Endothelial cell of umbilical vein (primary cell): ENCODE data around the gene HTN1. TPM values are rescaled to one million over a fixed set of nuclear protein-coding genes. Genes with fewer than 3 reads are reported as not detected.

Experiments
- BruUV-seq: library from RNA; stranded (reverse); fragments of 400-500 nt; replicated peaks from 2 replicates; lab custom pipeline; 2021; lab: Mats Ljungman, UMichigan
- CTCF ChIA-PET: fragments of 300-600, 350-600 bp; sonication (Branson Sonifier 250); formaldehyde crosslinking; loops from one replicate; lab custom pipeline; 2021; ENCODE audit warnings: antibody characterized with exemption, inconsistent platforms; lab: Charles Lee
- POLR2A ChIA-PET: fragments of 300-600, 350-600 bp; sonication (Branson Sonifier 250); formaldehyde crosslinking; loops from one replicate; lab custom pipeline; 2021; ENCODE audit warnings: antibody characterized with exemption, inconsistent platforms; lab: Charles Lee
- DNase-seq: peaks from one replicate; pipeline ENCODE4 v3.0.0-alpha.2; 2011; ENCODE audit warnings: low read depth, low spot score
- FAIRE-seq: peaks from 2 replicates; lab custom pipeline; 2011; peaks lifted over from hg19 to GRCh38; lab: Jason Lieb, UNC
- H2AFZ ChIP-seq: 2 replicates; pipeline ENCODE4 v1.6.0; 2012; ENCODE audit warnings: low read depth, low read length, control low read depth, inconsistent platforms
- H3K27ac ChIP-seq: 2 replicates; pipeline ENCODE4 v1.5.1; 2011; ENCODE audit warnings: low read depth, mild to moderate bottlenecking, control low read depth, low read length, moderate library complexity; ENCODE audit not compliant: insufficient read depth
- H3K27me3 ChIP-seq, 2 experiments: 2 replicates each; pipeline versions ENCODE4 v1.6.0 to v1.6.1; 2011; ENCODE audit warnings: low read length in 2 of 2, mixed read lengths in 1 of 2; ENCODE audit not compliant: control insufficient read depth in 2 of 2, insufficient read depth in 2 of 2
- H3K36me3 ChIP-seq, 2 experiments: 2 replicates in 1 of 2; 3 replicates in 1 of 2; pipeline ENCODE4 v1.5.1; 2011; ENCODE audit warnings: low read length in 2 of 2, mild to moderate bottlenecking in 1 of 2, moderate library complexity in 1 of 2; ENCODE audit not compliant: control insufficient read depth in 2 of 2, insufficient read depth in 2 of 2; ENCODE audit errors: extremely low read depth in 1 of 2
- H3K4me1 ChIP-seq: 3 replicates; pipeline ENCODE4 v1.5.1; 2011; ENCODE audit warnings: mild to moderate bottlenecking, low read length; ENCODE audit not compliant: control insufficient read depth, insufficient read depth; ENCODE audit errors: extremely low read depth
- H3K4me2 ChIP-seq: 2 replicates; pipeline ENCODE4 v1.6.1; 2011; ENCODE audit warnings: low read length, control low read depth, mixed read lengths; ENCODE audit not compliant: insufficient read depth
- H3K4me3 ChIP-seq, 3 experiments: fragments of 200-600 bp in 1 of 3; sonication (generic), shearing (Covaris generic) in 1 of 3; replicated peaks in 1 of 3; 2 replicates each; pipeline ENCODE4 v1.5.1; 2011 to 2016; ENCODE audit warnings: control low read depth in 3 of 3, low read length in 3 of 3, mild to moderate bottlenecking in 2 of 3, inconsistent platforms in 1 of 3, low read depth in 1 of 3, moderate library complexity in 1 of 3; ENCODE audit not compliant: insufficient read depth in 1 of 3
- H3K79me2 ChIP-seq: 2 replicates; pipeline ENCODE4 v1.6.0; 2012; ENCODE audit warnings: low read length, inconsistent platforms; ENCODE audit not compliant: control insufficient read depth, insufficient read depth
- H3K9ac ChIP-seq: replicated peaks from 2 replicates; pipeline ENCODE3; 2011; ENCODE audit warnings: low read length, control low read depth; ENCODE audit not compliant: insufficient read depth; ENCODE audit errors: extremely low read depth
- H3K9me1 ChIP-seq: replicated peaks from 3 replicates; pipeline ENCODE4 v1.6.0; 2011; ENCODE audit warnings: mild to moderate bottlenecking, low read length; ENCODE audit not compliant: control insufficient read depth, insufficient read depth; ENCODE audit errors: extremely low read depth
- H3K9me3 ChIP-seq: replicated peaks from 2 replicates; pipeline ENCODE4 v1.5.1; 2012; ENCODE audit warnings: low read length, inconsistent platforms; ENCODE audit not compliant: control insufficient read depth, insufficient read depth
- H4K20me1 ChIP-seq: replicated peaks from 2 replicates; pipeline ENCODE3; 2011; ENCODE audit warnings: mild to moderate bottlenecking, low read length; ENCODE audit not compliant: control insufficient read depth, insufficient read depth; ENCODE audit errors: extremely low read depth
- CTCF ChIP-seq, 2 donors: IDR thresholded peaks; 1 replicate in 1 of 2; 2 replicates in 1 of 2; pipeline ENCODE4 v1.5.1; 2011; ENCODE audit warnings: low read length in 2 of 2, mild to moderate bottlenecking in 2 of 2, moderate library complexity in 2 of 2, control low read depth in 1 of 2, inconsistent platforms in 1 of 2, low read depth in 1 of 2; ENCODE audit not compliant: insufficient read depth in 1 of 2; ENCODE audit errors: extremely low read depth in 1 of 2
- FOS ChIP-seq: IDR thresholded peaks from 2 replicates; pipeline ENCODE4 v1.6.1; 2011; ENCODE audit warnings: mild to moderate bottlenecking, low read length, moderate library complexity, borderline replicate concordance; ENCODE audit not compliant: insufficient read depth
- GATA2 ChIP-seq: IDR thresholded peaks from 2 replicates; pipeline ENCODE4 v1.7.0; 2011; ENCODE audit warnings: low read depth, mild to moderate bottlenecking, moderate library complexity, mixed read lengths, low read length; ENCODE audit not compliant: insufficient read length, insufficient read depth
- JUN ChIP-seq: IDR thresholded peaks from 2 replicates; pipeline ENCODE4 v1.6.1; 2011; ENCODE audit warnings: borderline replicate concordance, low read depth; ENCODE audit not compliant: insufficient read length, insufficient read depth
- MAX ChIP-seq: IDR thresholded peaks from 2 replicates; pipeline ENCODE4 v1.6.1; 2011; ENCODE audit not compliant: insufficient read depth, insufficient read length
- POLR2A ChIP-seq: IDR thresholded peaks from 2 replicates; pipeline ENCODE4 v1.6.1; 2012; ENCODE audit warnings: low read depth, mild to moderate bottlenecking, control low read depth, low read length
- POLR2AphosphoS5 ChIP-seq: IDR thresholded peaks from 2 replicates; pipeline ENCODE4 v1.6.1; 2012; ENCODE audit warnings: low read depth, mild to moderate bottlenecking, control low read depth, low read length, moderate library complexity; ENCODE audit not compliant: insufficient read depth
- dilution Hi-C: fragments of 300-500 bp; cut with MboI; formaldehyde crosslinking; loops from one replicate; pipeline ENCODE4 v1.15.0; 2019; ENCODE audit warnings: low sequenced_read_pairs; ENCODE audit not compliant: extremely low pct_ligation_motif_present
- intact Hi-C: fragments of 100-400 bp; cut with micrococcal nuclease; formaldehyde crosslinking; loops from one replicate; pipeline ENCODE4 v1.10.0; 2022
- polyA plus RNA-seq, 4 experiments: library from polyadenylated mRNA; depleted of rRNA in 3 of 4; stranded (reverse) in 3 of 4; unstranded in 1 of 4; fragments of >200 nt; gene quantifications; 2 replicates each; pipeline versions ENCODE4 v1.2.1 to v1.2.3, GENCODE V29; 2011 to 2012; ENCODE audit warnings: missing spikeins in 1 of 4
- total RNA-seq: library from RNA; stranded (reverse); gene quantifications from 2 replicates; pipeline ENCODE4 v1.2.3, GENCODE V29; 2021

The HTN1 gene
- total and polyA plus RNA-seq, 2 donors (not counting 3 experiments of a cell fraction or from before 2014, with no cell fraction given), result not detected

DNA sequence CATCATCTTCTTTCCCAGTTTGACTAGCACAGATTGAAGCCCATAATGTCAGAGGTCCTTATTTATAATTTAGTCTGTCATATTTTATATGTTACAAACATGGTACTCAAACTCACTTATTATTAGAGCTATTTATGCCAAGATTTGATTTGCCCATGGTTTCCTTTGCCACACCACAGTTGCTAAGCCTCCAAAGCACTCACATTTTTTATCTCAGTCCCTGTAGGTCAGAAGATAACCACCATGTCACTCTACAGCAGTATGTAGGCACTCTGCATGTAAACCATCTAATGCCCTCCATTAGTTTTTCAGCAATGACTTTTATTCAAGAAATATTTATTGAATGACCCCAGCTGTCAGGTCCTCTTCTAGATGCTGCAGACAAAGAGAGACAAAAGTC is 47.7 kb upstream of the HTN1 start:
- BruUV-seq, result no TSS peak
- POLR2A ChIA-PET, result no interaction called here
- no peaks in the 10 kb centered on the region for H3K9me1 ChIP-seq
- peaks cover 4% of the 10 kb centered on the region for H3K4me1 ChIP-seq
- no peak for TF ChIP-seq POLR2A
- TF ChIP-seq POLR2AphosphoS5, result no peak
- TF ChIP-seq CTCF (IDR thresholded peaks at IDR 0.05; ENCODE audit: extremely low read depth in 1 of 2, insufficient read depth in 1 of 2, low read depth in 1 of 2, low read length in 2 of 2), result no peak
- TF ChIP-seq JUN, result no peak
- no peak overlapping the region for H2AFZ ChIP-seq
- no peak overlapping the region for H3K9ac ChIP-seq
- dilution Hi-C loops (no loop called here), intact Hi-C loops (no loop called here)
- no peak overlapping the region for H3K4me2 ChIP-seq
- DNase-seq, result no peak
- FAIRE-seq, result no peak
- H3K9me3 ChIP-seq, result no peaks in the 10 kb centered on the region
- CTCF ChIA-PET, result no interaction called here
- H3K36me3 ChIP-seq, result no peaks in the 10 kb centered on the region
- no peaks in the 10 kb centered on the region for H4K20me1 ChIP-seq
- H3K27me3 ChIP-seq, result no peaks in the 10 kb centered on the region
- no peak overlapping the region for H3K27ac ChIP-seq
- no peaks in the 10 kb centered on the region for H3K79me2 ChIP-seq
- H3K4me3 ChIP-seq, result no peak overlapping the region

GRCh38 chr4:70008771-70009170 is 41.5 kb upstream of the HTN1 start:
- Histone ChIP-seq H3K4me2 (no peak overlapping the region), H3K9ac (no peak overlapping the region), H3K4me3 (no peak overlapping the region), H3K9me3 (no peaks in the 10 kb centered on the region), H3K79me2 (no peaks in the 10 kb centered on the region), H3K9me1 (no peaks in the 10 kb centered on the region), H3K27me3 (no peaks in the 10 kb centered on the region), H4K20me1 (no peaks in the 10 kb centered on the region), H3K36me3 (no peaks in the 10 kb centered on the region), H3K4me1 (no peaks in the 10 kb centered on the region), H2AFZ (no peak overlapping the region), H3K27ac (no peak overlapping the region)
- CTCF ChIA-PET, result interaction anchor here (0.6 kb wide), 1 partner anchor 339 kb away, joined by 3 read pairs; no protein-coding TSS in a partner anchor
- DNase-seq (no peak), FAIRE-seq (no peak)
- dilution Hi-C loops, result no loop called here
- TF ChIP-seq FOS, result no peak
- TF ChIP-seq POLR2AphosphoS5, result no peak
- TF ChIP-seq CTCF (IDR thresholded peaks at IDR 0.05; ENCODE audit: extremely low read depth in 1 of 2, insufficient read depth in 1 of 2, low read depth in 1 of 2, low read length in 2 of 2), result no peak
- no peak for TF ChIP-seq GATA2
- TF ChIP-seq MAX, result no peak
- POLR2A ChIA-PET, result no interaction called here
- intact Hi-C loops, result no loop called here
- no TSS peak for BruUV-seq
